Activated naive CD4-positive, alpha-beta T cell treated with anti-CD3 and anti-CD28 coated beads for 36 hours (primary cell): ENCODE results near the gene C12orf57. TPM values are rescaled to one million over a fixed set of nuclear protein-coding genes. Genes with fewer than 3 reads are reported as not detected.

ENCODE experiments used
- CTCF ChIA-PET: fragments of 350-600 bp; sonication (Branson Sonifier 250); formaldehyde crosslinking; loops from one replicate; lab custom pipeline; 2021; ENCODE audit warnings: antibody characterized with exemption; lab: Charles Lee
- DNase-seq: peaks from one replicate; pipeline ENCODE4 v3.0.0-alpha.2; 2020
- H3K27ac Mint-ChIP-seq: one replicate; pipeline ENCODE4 v1.8.0; 2021; ENCODE audit warnings: mild to moderate bottlenecking, mixed read lengths
- H3K27me3 Mint-ChIP-seq: one replicate; pipeline ENCODE4 v1.8.0; 2021; ENCODE audit warnings: low read depth, mixed read lengths
- H3K36me3 Mint-ChIP-seq: one replicate; pipeline ENCODE4 v1.8.0; 2021; ENCODE audit warnings: low read depth, mixed read lengths
- H3K4me1 Mint-ChIP-seq: one replicate; pipeline ENCODE4 v1.8.0; 2021; ENCODE audit warnings: low read depth, mixed read lengths
- H3K4me3 Mint-ChIP-seq: one replicate; pipeline ENCODE4 v1.8.0; 2021; ENCODE audit warnings: mild to moderate bottlenecking, moderate library complexity, mixed read lengths
- H3K9me3 Mint-ChIP-seq: one replicate; pipeline ENCODE4 v1.8.0; 2021; ENCODE audit warnings: mixed read lengths
- intact Hi-C: fragments of 100-400 bp; cut with micrococcal nuclease; formaldehyde crosslinking; loops from one replicate; pipeline ENCODE4 v1.15.1; 2023
- total RNA-seq, 2 experiments: library from RNA; stranded (reverse); gene quantifications; one replicate each; pipeline ENCODE4 v1.2.3, GENCODE V29; 2021

C12orf57 gene
- total RNA-seq, 2 experiments from 2014 or later: 242 to 245 TPM

DNA sequence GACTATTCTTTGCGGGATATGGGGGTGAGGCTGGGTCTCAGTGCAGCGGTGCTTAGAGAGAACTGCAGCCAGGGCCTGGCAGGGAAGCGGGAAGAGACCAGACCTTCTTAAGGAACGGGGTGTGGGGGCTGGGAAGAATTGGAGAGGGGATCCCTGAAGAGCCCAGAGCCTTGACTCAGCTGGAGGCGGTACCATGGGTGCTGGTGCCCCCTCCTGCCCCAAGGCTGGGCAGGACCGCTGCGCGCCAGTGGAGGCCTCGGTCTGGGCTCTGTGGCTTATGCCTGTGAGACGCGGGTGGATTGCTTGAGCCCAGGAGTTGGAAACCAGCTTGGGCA, 1.5 kb upstream of the C12orf57 start:
- H3K4me1 Mint-ChIP-seq: peaks cover 32% of the 10 kb centered on the region
- no peaks in the 10 kb centered on the region for H3K9me3 Mint-ChIP-seq
- no peak overlapping the region for H3K4me3 Mint-ChIP-seq
- H3K27me3 Mint-ChIP-seq: no peaks in the 10 kb centered on the region
- CTCF ChIA-PET: interaction anchor here (11.8 kb wide), 1 partner anchor 19 kb away, joined by 397 read pairs; no protein-coding TSS in a partner anchor
- intact Hi-C loops: loop anchor here (5.0 kb wide), 1 partner anchor 245 kb away; the partner anchor contains the start of gene PEX5
- H3K27ac Mint-ChIP-seq: peak overlapping the region; percentile 93
- DNase-seq: no peak
- peaks cover 14% of the 10 kb centered on the region for H3K36me3 Mint-ChIP-seq

- H3K27me3 Mint-ChIP-seq: no peaks in the 10 kb centered on the region
- H3K36me3 Mint-ChIP-seq: peaks cover 17% of the 10 kb centered on the region
- peak; percentile 89 for DNase-seq
- intact Hi-C loops: loop anchor here (1.0 to 5.0 kb wide), 4 partner anchors 52 to 244 kb away; partner anchors contain the start of genes CDCA3, LPCAT3 and PEX5
- CTCF ChIA-PET: interaction anchor here (0.8 to 11.8 kb wide), 10 partner anchors 18 to 165 kb away, joined by 3 to 397 read pairs (median 4); partner anchors contain the start of genes C1R, C1RL, ENO2 and LPCAT3
- H3K4me1 Mint-ChIP-seq: peaks cover 40% of the 10 kb centered on the region
- no peaks in the 10 kb centered on the region for H3K9me3 Mint-ChIP-seq
- H3K4me3 Mint-ChIP-seq: peak overlapping the region; percentile 94
- H3K27ac Mint-ChIP-seq: peak overlapping the region; percentile 93
These were observed 467 bp upstream of the C12orf57 start for GRCh38 chr12:6943389-6943721.

GRCh38 chr12:6944381-6945186, 762 bp downstream of the C12orf57 start:
- Mint-ChIP-seq H3K27me3 (no peaks in the 10 kb centered on the region), H3K9me3 (no peaks in the 10 kb centered on the region), H3K4me1 (peaks cover 49% of the 10 kb centered on the region), H3K4me3 (peak overlapping the region; percentile 94), H3K27ac (peak overlapping the region; percentile 93), H3K36me3 (peaks cover 18% of the 10 kb centered on the region)
- CTCF ChIA-PET: interaction anchor here (0.7 to 11.8 kb wide), 16 partner anchors 8 to 167 kb away, joined by 3 to 397 read pairs (median 3); partner anchors contain the start of genes C1R, C1RL, ENO2 and LPCAT3
- peak; percentile 96 for DNase-seq
- intact Hi-C loops: loop anchor here (1.0 to 5.0 kb wide), 10 partner anchors 9 to 243 kb away; partner anchors contain the start of genes C1R, EMG1, LRRC23 and PEX5

DNA sequence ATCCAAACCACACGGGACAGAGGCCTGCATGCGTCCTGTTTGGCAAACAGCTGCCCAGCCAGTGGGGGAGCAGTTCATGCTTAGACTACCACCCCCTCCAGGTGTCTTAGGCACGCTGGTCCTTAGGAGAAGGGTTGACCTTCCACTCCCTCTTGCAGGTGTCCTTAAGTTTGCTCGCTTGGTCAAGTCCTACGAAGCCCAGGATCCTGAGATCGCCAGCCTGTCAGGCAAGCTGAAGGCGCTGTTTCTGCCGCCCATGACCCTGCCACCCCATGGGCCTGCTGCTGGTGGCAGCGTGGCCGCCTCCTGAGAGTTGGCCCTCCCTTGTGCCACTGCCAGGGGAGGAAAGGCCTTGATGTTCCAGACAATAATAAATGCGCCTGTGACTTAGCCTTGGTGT, 1.8 kb downstream of the C12orf57 start:
- no peak for DNase-seq
- Mint-ChIP-seq H3K27ac (peak overlapping the region; percentile 93), H3K27me3 (no peaks in the 10 kb centered on the region), H3K36me3 (peaks cover 15% of the 10 kb centered on the region), H3K9me3 (no peaks in the 10 kb centered on the region), H3K4me1 (peaks cover 59% of the 10 kb centered on the region), H3K4me3 (peak overlapping the region; percentile 94)
- CTCF ChIA-PET: interaction anchor here (0.8 to 11.8 kb wide), 9 partner anchors 7 to 163 kb away, joined by 3 to 397 read pairs (median 7); partner anchors contain the start of genes C1RL and SPSB2
- intact Hi-C loops: loop anchor here (2.0 kb wide), 1 partner anchor 41 kb away; the partner anchor contains the start of gene LRRC23

DNA sequence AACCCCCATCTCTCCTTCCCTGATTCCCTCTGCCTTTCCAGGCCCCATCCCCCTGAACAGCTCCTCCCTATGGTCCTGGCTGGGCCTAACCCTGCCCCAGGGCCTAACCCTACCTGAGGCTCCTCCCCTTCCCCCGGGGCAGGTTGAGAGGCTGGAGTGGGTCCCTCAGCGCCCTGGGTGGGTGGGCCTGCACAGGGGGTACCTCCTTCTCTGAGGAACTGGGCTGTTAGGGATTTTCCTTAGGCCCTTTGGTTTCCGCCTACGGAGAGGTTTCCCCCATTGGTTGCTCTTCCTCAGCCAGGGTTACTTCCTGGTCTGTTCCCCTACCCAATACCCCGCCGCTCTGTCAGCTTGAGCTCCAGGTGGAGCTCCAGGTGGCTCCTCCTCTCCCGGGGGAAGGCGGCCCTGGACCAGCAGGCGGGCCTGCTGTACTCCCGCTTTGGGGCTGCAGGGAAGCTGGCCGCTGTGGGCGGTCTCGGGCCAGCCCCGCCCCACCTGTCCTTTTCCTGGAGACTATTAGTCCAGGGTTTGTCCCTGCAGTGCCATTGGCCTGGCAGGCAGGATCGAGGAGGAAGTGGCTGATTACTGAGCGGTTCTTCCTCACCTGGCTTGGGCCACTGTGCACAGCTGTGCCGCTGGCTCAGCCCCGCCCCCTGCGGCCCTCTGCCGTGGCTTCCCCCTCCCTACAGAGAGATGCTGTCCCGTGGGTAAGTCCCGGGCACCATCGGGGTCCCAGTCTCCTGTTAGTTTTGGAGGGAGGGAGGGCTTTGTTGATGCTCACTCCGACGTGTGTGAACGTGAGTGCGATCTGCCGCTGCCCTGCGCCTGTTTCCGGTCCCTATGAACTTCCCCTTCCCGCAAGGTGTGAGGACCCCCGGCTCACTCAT, 2.5 kb downstream of the C12orf57 start:
- peaks cover 61% of the 10 kb centered on the region for H3K4me1 Mint-ChIP-seq
- no peaks in the 10 kb centered on the region for H3K27me3 Mint-ChIP-seq
- CTCF ChIA-PET: interaction anchor here (0.8 to 11.8 kb wide), 10 partner anchors 8 to 166 kb away, joined by 3 to 397 read pairs (median 8); partner anchors contain the start of genes C1RL and SPSB2
- intact Hi-C loops: no loop called here
- peak; percentile 88 for DNase-seq
- H3K4me3 Mint-ChIP-seq: peak overlapping the region; percentile 94
- no peaks in the 10 kb centered on the region for H3K9me3 Mint-ChIP-seq
- peak overlapping the region; percentile 93 for H3K27ac Mint-ChIP-seq
- peaks cover 14% of the 10 kb centered on the region for H3K36me3 Mint-ChIP-seq

GRCh38 chr12:6946920-6947374, 3.1 kb downstream of the C12orf57 start:
- Mint-ChIP-seq H3K36me3 (peaks cover 19% of the 10 kb centered on the region), H3K4me3 (peak overlapping the region; percentile 94), H3K4me1 (peaks cover 61% of the 10 kb centered on the region), H3K27ac (peak overlapping the region; percentile 93), H3K9me3 (no peaks in the 10 kb centered on the region), H3K27me3 (no peaks in the 10 kb centered on the region)
- DNase-seq: no peak
- CTCF ChIA-PET: interaction anchor here (0.9 to 11.8 kb wide), 9 partner anchors 9 to 166 kb away, joined by 3 to 397 read pairs (median 8); partner anchors contain the start of genes C1RL and SPSB2
- intact Hi-C loops: no loop called here

DNA sequence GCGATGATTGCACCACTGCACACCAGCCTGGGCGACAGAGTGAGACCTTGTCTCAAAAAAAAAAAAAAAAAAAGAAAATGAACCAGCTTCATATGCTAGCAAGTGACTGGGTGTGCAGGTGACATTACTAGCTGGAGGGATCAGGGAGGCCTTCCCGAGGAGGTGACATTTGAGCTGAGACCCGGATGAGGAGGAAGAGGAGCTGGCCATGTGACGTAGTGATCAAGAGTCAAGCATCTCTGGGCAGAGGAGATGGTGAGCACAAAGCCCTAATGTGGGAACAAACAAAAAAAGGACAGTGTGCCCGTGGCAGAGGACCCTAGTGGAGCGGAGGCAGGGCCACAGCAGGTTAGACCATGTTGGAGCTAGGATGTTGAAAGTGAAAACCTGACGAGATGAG, 3.8 kb downstream of the C12orf57 start:
- CTCF ChIA-PET: interaction anchor here (0.9 to 11.8 kb wide), 6 partner anchors 9 to 165 kb away, joined by 3 to 397 read pairs (median 6); partner anchors contain the start of gene SPSB2
- intact Hi-C loops: no loop called here
- no peaks in the 10 kb centered on the region for H3K27me3 Mint-ChIP-seq

GRCh38 chr12:6948873-6949594, 5.2 kb downstream of the C12orf57 start:
- H3K27ac Mint-ChIP-seq: peak overlapping the region; percentile 93
- intact Hi-C loops: no loop called here
- no peaks in the 10 kb centered on the region for H3K27me3 Mint-ChIP-seq
- peak; percentile 48 for DNase-seq
- peaks cover 56% of the 10 kb centered on the region for H3K4me1 Mint-ChIP-seq
- peaks cover 39% of the 10 kb centered on the region for H3K36me3 Mint-ChIP-seq
- CTCF ChIA-PET: interaction anchor here (0.6 to 11.8 kb wide), 8 partner anchors 11 to 197 kb away, joined by 3 to 397 read pairs (median 4); partner anchors contain the start of gene LPCAT3
- no peaks in the 10 kb centered on the region for H3K9me3 Mint-ChIP-seq
- H3K4me3 Mint-ChIP-seq: peak overlapping the region; percentile 72

More for the DNA sequence above, 3.8 kb downstream of the C12orf57 start:
- peak overlapping the region; percentile 93 for H3K27ac Mint-ChIP-seq
- H3K4me1 Mint-ChIP-seq: peaks cover 57% of the 10 kb centered on the region
- H3K9me3 Mint-ChIP-seq: no peaks in the 10 kb centered on the region
- peaks cover 24% of the 10 kb centered on the region for H3K36me3 Mint-ChIP-seq
- DNase-seq: peak; percentile 12
- H3K4me3 Mint-ChIP-seq: peak overlapping the region; percentile 94

DNA sequence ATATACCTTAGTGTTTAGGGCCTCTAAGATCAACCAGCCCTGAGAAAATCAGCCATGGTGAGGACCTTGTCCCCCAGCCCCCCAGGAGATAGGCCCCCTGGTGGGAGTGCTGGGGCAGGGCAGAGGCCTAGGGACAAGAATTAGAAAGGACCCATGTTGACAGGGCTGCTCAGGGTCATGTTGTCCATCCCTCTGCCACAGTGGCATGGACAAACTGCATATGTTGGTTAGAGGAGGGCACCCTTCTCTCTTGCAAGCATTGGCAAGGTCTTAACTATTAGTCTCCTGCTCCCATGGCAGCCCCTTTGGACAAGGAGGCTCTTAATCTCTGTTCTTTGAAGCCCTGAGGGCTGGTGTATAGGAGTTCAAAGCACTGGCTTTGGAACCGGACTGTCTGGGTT, 6.6 kb downstream of the C12orf57 start:
- H3K27me3 Mint-ChIP-seq: no peaks in the 10 kb centered on the region
- peaks cover 50% of the 10 kb centered on the region for H3K36me3 Mint-ChIP-seq

GRCh38 chr12:6950811-6951540, 7.2 kb downstream of the C12orf57 start, which contains the start of gene PTPN6:
PTPN6 (plus strand) TSS chr12:6951356; CDS start chr12:6951513, 157 bp downstream.
- H3K27me3 Mint-ChIP-seq: no peaks in the 10 kb centered on the region
- intact Hi-C loops: loop anchor here (5.0 to 10.0 kb wide), 5 partner anchors 79 to 1134 kb away; partner anchors contain the start of genes CD27, CD4, GAPDH and NECAP1
- peak within 1 kb of the TSS; percentile 93 for H3K27ac Mint-ChIP-seq
- DNase-seq: peak; percentile 80
- CTCF ChIA-PET: interaction anchor here (0.6 to 11.8 kb wide), 4 partner anchors 10 to 27 kb away, joined by 4 to 397 read pairs (median 4); no protein-coding TSS in a partner anchor
- H3K4me3 Mint-ChIP-seq: peak within 1 kb of the TSS; percentile 98
- H3K9me3 Mint-ChIP-seq: no peaks in the 10 kb centered on the region
- H3K36me3 Mint-ChIP-seq: peaks cover 55% of the 10 kb centered on the region
- peaks cover 65% of the 10 kb centered on the region for H3K4me1 Mint-ChIP-seq

More for the DNA sequence above, 6.6 kb downstream of the C12orf57 start:
- Mint-ChIP-seq H3K27ac (peak overlapping the region; percentile 93), H3K4me3 (peak overlapping the region; percentile 98), H3K4me1 (peaks cover 65% of the 10 kb centered on the region), H3K9me3 (no peaks in the 10 kb centered on the region)
- intact Hi-C loops: loop anchor here (5.0 to 10.0 kb wide), 5 partner anchors 78 to 1134 kb away; partner anchors contain the start of genes CD27, CD4, GAPDH and NECAP1
- peak; percentile 55 for DNase-seq
- CTCF ChIA-PET: interaction anchor here (0.6 to 11.8 kb wide), 3 partner anchors 11 to 25 kb away, joined by 5 to 397 read pairs (median 5); no protein-coding TSS in a partner anchor
